ENCODE data around the gene MAN1C1. TPM values are rescaled to one million over a fixed set of nuclear protein-coding genes. Genes with fewer than 3 reads are reported as not detected.
A peak's percentile ranks its signal among the peaks of the same experiment; 100 is the strongest.

MAN1C1 gene
- total RNA-seq, 1 experiment from 2014 or later: 0.40 TPM

- no peak for DNase-seq (ENCODE audit: low read depth, low spot score)
- in situ Hi-C loops (cut with HindIII; ENCODE audit: low pct_unique_long_range_greater_than_20kb, low sequenced_read_pairs): no loop called here
These were observed 64.1 kb downstream of the MAN1C1 start for GRCh38 chr1:25680701-25681100.

GRCh38 chr1:25682059-25682601 is 65.5 kb downstream of the MAN1C1 start:
- in situ Hi-C loops (cut with HindIII; ENCODE audit: low pct_unique_long_range_greater_than_20kb, low sequenced_read_pairs): no loop called here
- DNase-seq (ENCODE audit: low read depth, low spot score): no peak

GRCh38 chr1:25683177-25683576 is 66.6 kb downstream of the MAN1C1 start:
- DNase-seq (ENCODE audit: low read depth, low spot score): peak; percentile 37
- in situ Hi-C loops (cut with HindIII; ENCODE audit: low pct_unique_long_range_greater_than_20kb, low sequenced_read_pairs): no loop called here

DNA sequence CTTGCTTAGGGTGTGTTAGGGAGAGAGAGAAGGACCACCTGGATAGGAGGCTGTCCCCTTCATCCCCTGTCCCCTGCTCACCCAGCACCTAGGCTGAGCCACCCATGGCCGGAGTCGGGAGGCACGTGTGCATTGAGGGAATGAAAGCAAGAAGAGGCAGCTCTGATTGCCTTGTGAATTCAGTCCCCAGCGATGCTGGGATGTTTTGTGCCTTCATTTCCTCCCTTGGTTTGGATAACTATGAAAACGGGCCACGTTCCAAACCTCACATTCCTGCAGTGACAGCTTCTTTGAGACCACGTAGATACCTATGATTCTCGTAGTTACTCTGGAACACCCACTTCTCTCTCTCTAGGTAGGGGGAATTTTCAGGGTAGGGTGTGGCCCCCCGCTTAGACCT is 67.1 kb downstream of the MAN1C1 start:
- no peak for DNase-seq (ENCODE audit: low read depth, low spot score)
- in situ Hi-C loops (cut with HindIII; ENCODE audit: low pct_unique_long_range_greater_than_20kb, low sequenced_read_pairs): no loop called here

GRCh38 chr1:25684216-25684965 is 67.8 kb downstream of the MAN1C1 start:
- DNase-seq (ENCODE audit: low read depth, low spot score): no peak
- in situ Hi-C loops (cut with HindIII; ENCODE audit: low pct_unique_long_range_greater_than_20kb, low sequenced_read_pairs): no loop called here

DNA sequence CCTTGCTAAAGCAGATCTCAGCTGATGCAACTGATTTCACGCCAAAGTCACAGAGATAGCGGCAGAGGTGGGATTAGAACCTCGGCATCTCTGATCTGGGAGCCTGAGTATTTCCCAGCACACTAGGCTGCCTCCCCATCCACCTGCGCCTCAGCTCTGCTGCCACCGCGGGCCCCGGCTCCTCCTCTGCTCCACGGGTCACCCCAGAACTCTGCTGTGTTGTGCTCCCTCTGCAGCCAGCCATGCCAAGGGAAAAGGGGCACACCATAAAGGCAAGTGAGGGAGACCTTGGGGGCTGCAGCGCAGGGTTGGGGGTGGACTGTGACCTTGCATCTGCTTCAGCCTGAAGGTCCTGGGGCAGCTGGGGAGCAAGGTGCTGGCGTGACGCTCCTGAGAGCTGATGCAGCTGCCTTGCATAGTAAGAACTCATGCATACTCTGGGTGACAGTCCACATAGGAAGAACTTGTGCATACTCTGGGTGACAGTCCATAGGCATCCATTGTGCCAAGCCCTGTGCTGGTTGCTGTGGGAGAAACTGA is 68.7 kb downstream of the MAN1C1 start:
- in situ Hi-C loops (cut with HindIII; ENCODE audit: low pct_unique_long_range_greater_than_20kb, low sequenced_read_pairs): no loop called here
- no peak for DNase-seq (ENCODE audit: low read depth, low spot score)

DNA sequence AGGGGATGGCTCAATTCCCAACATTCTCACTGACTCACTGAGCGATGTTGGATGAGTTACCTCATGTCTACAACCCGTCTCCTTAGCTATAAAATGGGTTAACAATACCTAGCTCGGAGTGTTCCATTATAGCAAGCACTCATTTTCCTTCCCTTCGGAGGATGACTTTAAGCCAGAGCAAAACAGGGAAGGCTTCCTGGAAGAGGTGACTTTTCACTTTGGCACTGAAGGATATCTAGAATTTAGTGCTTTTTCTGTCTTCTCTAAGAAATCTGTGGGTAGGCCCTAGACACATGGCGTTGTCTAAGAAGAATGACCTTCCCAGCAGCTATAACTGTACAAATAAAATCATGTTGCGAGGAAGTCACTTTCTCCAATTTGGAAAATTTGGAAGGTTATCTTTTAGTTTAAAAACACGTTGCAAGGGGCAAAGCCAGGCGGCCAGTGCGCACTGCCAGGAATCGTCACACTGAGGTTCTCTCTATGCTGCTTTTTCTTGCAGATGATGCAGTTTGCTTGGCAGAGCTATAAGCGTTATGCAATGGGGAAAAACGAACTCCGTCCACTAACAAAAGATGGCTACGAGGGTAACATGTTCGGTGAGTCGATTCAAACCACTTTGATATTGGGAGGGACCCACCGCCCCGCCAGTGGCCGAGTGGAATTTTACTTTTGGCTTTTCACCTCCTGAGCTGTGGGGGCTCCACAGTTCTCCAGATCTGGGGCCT is 69.5 kb downstream of the MAN1C1 start:
- in situ Hi-C loops (cut with HindIII; ENCODE audit: low pct_unique_long_range_greater_than_20kb, low sequenced_read_pairs): no loop called here
- no peak for DNase-seq (ENCODE audit: low read depth, low spot score)

DNA sequence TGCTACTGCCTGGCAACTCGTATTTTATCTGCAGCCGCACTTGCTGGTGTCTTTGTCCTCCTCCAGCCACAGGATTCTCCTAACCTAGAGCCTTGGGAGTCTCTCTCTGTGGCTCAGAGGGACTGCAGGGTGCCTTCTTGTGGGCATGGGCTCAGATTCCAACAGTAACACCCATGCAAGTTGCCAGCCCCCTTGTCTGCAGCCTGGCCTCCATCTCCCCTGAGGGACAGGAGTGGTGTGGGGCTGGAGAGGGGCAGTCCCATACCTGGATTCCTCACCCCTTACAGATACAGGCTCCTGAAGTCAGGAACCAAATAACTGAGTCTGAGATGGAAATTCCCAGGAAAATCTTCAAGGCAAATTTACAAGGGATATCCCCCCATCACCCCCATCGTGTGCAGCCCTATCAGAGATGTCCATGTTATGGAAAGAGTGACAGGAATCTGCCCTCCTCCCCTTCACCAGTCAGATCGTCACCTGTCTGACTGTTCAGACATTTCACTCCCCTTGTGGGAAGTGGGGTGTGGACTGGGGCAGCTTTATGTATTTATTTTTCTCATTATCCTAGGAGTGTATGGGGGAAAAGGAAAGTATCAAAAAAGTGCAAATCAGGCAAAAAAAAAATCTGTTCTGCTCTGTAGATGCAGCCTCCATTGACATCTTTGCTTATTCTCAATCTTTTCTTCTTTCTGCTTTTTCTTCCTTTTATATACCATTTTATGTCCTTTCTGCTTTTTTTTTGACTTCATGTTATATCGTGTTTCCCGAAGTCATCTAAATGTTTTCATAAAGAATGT is 70.8 kb downstream of the MAN1C1 start:
- in situ Hi-C loops (cut with HindIII; ENCODE audit: low pct_unique_long_range_greater_than_20kb, low sequenced_read_pairs): no loop called here
- no peak for DNase-seq (ENCODE audit: low read depth, low spot score)

- DNase-seq (ENCODE audit: low read depth, low spot score): no peak
- in situ Hi-C loops (cut with HindIII; ENCODE audit: low pct_unique_long_range_greater_than_20kb, low sequenced_read_pairs): no loop called here
These were observed 72.0 kb downstream of the MAN1C1 start for GRCh38 chr1:25688390-25689119.

DNA sequence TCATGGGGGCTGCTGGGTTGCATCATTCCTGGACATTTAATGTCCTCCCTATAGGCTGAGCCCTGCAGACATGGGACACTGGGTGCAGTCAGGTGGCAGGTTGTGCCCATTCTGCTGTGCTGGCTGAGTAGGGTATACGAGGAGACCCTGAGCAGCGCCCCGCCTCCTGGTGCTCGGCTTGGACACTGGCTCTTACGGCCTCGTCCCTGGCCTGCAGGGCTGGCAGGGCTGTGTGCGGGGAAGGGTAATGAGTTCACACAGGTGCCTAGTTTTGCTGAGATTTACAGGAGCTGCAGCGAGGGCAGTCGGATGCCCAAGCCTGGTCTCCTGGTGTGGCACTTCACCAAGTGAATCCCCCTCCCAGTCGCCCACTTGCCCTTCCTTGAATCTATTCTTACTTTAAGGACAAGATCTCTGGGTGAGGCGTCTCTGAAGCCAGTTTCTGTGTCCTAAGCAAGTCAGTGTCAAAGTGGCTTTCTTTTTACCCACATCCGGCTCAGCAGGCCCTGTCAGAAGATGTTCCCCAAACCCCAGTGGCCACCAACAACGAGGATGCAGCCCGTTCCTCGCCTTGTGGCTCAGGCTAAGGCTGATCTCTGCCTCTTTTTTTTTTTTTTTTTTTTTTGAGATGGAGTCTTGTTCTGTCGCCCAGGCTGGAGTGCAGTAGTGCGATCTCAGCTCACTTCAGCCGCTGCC is 73.2 kb downstream of the MAN1C1 start:
- DNase-seq (ENCODE audit: low read depth, low spot score): no peak
- in situ Hi-C loops (cut with HindIII; ENCODE audit: low pct_unique_long_range_greater_than_20kb, low sequenced_read_pairs): no loop called here

DNA sequence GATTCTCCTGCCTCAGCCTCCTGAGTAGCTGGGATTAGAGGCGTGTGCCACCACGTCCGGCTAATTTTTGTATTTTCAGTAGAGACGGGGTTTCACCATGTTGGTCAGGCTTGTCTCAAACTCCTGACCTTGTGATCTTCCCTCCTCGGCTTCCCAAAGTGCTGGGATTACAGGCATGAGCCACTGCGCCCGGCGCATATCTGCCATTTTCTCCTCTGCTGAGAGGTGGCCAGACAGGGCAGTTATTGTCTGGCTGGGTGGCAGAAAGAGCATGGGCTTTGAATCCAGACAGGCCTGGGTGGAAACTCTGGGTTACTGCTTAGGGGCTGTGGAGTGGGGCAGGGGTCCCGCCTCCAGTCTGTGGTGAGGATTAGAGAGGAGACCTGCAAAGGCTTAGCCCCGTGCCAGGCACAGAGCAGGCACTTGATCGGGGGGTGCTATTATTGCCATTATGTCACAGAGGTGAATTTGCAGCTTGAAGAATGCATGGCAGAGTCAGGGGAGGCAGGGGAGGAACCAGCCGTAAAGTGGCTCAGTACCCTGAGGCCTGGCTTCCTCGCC is 73.9 kb downstream of the MAN1C1 start:
- in situ Hi-C loops (cut with HindIII; ENCODE audit: low pct_unique_long_range_greater_than_20kb, low sequenced_read_pairs): no loop called here

DNA sequence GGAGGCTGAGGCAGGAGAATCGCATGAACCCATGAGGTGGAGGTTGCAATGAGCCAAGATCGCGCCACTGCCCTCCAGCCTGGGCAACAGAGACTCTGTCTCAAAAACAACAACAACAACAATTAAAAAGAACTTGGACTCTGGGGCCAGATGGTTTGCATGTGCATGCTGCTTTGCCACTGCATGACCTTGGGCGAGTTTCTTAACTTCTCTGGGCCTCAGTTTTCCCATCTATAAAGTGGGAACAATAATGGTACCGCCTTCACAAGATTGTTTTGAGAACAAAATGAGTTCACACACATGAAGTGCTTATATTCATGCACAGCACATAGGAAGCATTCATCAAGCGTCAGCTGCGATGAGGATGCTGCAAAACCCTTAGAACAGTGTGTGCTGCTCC is 74.6 kb downstream of the MAN1C1 start:
- in situ Hi-C loops (cut with HindIII; ENCODE audit: low pct_unique_long_range_greater_than_20kb, low sequenced_read_pairs): no loop called here
- DNase-seq (ENCODE audit: low read depth, low spot score): no peak

More for the DNA sequence above, 73.9 kb downstream of the MAN1C1 start:
- DNase-seq (ENCODE audit: low read depth, low spot score): no peak

DNA sequence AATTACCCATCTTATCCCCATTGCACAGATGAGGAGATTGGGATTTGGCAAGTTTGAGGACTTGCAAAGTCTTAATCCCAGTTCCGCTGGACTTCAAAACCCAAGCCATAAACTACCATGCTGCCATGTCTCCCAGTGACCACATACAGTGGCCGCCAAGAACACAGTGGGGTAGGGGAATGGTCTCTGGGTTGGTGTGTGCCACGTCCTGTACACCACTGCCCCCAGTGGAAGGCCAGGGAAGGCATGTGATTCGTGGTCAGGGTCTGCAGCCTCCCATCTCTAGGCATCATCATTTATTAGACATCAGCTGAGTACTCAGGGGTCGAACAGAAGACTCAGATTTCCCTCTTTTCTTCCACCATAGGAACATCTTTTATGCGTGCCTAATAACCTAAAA is 76.0 kb downstream of the MAN1C1 start:
- peak; percentile 56 for DNase-seq (ENCODE audit: low read depth, low spot score)
- in situ Hi-C loops (cut with HindIII; ENCODE audit: low pct_unique_long_range_greater_than_20kb, low sequenced_read_pairs): no loop called here

- no peak for DNase-seq (ENCODE audit: low read depth, low spot score)
- in situ Hi-C loops (cut with HindIII; ENCODE audit: low pct_unique_long_range_greater_than_20kb, low sequenced_read_pairs): no loop called here
These were observed 77.8 kb downstream of the MAN1C1 start for GRCh38 chr1:25694167-25695007.

DNA sequence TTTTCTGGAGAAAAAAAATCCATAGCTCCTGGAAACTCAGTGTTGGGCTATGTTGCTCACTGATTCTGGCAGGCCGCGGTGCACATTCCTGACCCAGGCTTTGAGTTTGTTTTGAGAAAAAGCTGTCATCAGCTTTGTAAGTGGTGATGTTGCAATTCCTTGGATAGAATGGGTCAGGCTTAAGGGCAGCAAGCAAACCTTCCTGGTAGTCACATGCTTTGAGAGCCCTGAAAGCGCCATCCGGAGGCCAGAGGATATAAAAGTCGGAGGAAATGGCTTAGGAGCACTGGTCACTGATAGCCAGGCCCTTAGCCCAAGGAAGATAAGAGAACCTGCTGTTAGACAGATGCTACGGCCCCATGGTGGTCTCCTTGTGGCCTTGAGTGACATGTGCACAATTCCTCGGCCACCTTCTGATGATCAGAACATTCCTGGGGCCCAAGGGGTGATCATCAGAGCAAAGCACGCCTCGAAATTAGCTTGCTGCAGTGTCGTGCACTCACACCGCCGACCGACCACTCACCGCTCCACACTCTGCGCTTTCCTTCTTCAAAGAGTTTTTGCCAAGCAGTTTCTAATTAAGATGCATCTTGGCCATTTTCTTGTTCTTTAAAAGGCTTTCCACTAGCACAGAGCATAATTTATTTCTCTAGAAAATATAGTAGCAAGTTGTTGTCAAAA is 78.6 kb downstream of the MAN1C1 start:
- DNase-seq (ENCODE audit: low read depth, low spot score): peak; percentile 71
- in situ Hi-C loops (cut with HindIII; ENCODE audit: low pct_unique_long_range_greater_than_20kb, low sequenced_read_pairs): no loop called here

All from SK-MEL-5 (cell line).